Sciatic nerve (tissue), 2 donors: ENCODE results near the gene RAB3B. TPM values are rescaled to one million over a fixed set of nuclear protein-coding genes. Genes with fewer than 3 reads are reported as not detected.

Experiments used
- ATAC-seq: fragments of 200-7000 bp; cut with Tn5 transposase; one replicate; pipeline ENCODE4 v1.9.1; 2020; ENCODE audit warnings: mild to moderate bottlenecking, moderate library complexity
- DNase-seq: peaks from one replicate; pipeline ENCODE4 v3.0.0-alpha.2; 2020; ENCODE audit warnings: low spot score
- intact Hi-C: fragments of 100-400 bp; cut with DNase I; formaldehyde crosslinking; loops from one replicate; pipeline ENCODE4 v1.14.2; 2022
- total RNA-seq: library from RNA; stranded (reverse); fragmentation: NEBNext Ultra II Directional; extraction: Animal tissue kit (Norgen Biotek cat#: 25700); gene quantifications from one replicate; pipeline ENCODE4 v1.2.1, GENCODE V29; 2021
- donor health status: DM: no; HTN: no; CAD: no.
- donor health status: DM: no; HTN: no; CAD: no.

RAB3B gene
- total RNA-seq, 1 donor from 2014 or later = 0.22 TPM

DNA sequence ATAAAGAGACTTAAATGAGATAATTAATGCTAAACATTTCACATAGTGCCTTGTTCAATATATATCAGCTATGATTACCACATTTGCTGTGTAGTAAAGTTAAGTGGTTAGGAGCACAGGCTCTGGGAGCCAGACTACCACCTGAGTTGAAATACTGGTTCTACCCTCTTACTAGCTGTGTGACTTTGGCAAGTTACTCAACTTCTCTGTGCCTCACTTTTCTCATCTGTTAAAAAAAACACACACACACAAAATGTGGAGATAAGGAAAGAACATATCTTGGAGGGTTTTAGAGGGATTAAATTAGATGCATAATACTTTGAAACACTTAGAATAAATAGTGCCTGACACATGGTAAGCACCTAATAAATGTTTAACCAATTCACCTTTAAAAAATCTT is 60.2 kb downstream of the RAB3B start:
- DNase-seq (no peak), ATAC-seq (no peak)
- intact Hi-C loops = no loop called here

DNA sequence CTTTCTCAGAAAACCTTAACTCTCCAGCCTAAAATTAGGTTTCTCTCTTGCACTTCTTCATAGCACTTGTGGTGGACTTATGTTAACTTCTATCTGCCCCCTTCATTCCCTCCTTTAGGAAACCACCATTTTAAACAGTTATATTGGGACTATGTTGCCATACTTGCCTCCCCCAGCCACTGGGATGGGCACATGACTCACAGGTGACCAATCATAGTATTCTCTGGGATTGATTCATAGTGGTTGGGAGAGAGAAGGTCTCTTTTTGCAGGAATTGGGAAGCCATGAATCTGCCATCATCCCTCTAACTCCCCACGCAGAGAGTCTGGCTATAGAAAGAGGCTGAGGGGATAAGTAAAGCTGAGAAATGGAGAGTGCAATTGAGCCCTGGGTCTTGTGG is 61.6 kb downstream of the RAB3B start:
- intact Hi-C loops = no loop called here
- ATAC-seq (no peak), DNase-seq (no peak)

DNA sequence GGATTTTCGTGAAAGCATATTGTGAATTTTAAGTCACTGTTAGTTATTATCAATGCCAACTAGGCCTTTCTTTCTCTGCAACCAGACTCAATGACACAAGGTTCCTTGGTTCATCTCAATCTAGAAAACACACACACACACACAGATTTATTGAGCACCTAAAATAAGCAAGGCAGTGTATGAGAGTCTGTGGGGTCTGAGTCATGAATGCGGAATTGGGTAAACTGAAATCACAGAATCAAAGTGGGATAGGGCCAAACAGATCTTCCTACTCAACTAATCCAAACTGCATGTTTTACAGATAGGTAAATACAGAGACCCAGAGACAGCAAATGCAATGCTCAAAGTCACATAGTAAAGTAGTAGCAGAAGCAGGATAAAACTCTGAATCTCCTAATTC is 63.5 kb downstream of the RAB3B start:
- intact Hi-C loops = no loop called here
- DNase-seq (no peak), ATAC-seq (no peak)

DNA sequence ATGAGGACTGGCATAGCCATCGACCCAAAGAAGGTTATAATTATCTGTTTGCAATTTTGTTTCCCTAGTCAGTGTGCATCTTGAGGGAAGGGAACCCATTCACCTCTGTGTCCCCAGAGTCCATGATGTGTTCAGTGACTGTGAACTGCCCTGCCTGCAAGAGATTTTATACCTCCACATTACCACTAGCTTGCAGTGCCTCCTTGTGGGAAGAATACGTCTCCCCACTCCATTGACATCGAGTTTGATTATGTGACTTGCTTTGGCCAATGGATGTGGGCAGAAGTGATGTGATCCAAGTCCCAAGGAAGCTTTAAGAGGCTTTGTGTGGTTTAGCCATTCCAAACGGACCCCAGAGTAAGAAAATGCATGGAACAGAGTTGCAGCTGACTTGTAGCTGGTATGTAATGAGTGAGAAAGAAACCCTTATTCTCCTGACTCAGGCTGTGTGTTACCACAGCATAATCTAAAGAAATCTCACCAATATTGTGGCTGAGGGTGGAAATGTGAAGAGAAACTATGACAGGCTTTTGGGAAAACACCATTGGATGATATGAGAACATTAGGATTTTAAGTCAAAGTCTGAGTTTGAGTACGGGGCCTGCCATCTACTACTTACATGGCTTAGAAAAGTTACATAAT is 64.2 kb downstream of the RAB3B start:
- DNase-seq (no peak), ATAC-seq (no peak)
- intact Hi-C loops = no loop called here

DNA sequence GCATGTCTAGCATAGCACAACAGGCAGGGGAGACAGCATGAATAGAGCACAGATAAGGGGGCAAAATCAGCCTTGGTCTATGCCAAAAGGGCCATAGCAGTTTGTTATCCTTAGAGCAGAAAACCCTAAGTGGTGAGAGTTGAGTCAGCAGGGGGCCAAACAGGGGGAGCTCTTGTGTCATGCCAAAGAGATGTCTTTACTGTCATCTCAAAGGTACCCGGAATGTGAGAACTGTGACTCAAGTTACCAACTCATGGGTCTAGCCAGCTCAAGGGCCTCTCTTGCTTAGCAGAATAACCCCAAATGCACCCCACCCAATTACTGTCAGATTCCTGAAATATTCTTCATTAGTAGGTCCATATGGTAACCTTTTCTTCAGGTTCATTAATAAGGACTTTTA is 66.0 kb downstream of the RAB3B start:
- DNase-seq = no peak
- no peak for ATAC-seq
- intact Hi-C loops = loop anchor here (5.0 kb wide), 1 partner anchor 1927 kb away; no protein-coding TSS in a partner anchor

DNA sequence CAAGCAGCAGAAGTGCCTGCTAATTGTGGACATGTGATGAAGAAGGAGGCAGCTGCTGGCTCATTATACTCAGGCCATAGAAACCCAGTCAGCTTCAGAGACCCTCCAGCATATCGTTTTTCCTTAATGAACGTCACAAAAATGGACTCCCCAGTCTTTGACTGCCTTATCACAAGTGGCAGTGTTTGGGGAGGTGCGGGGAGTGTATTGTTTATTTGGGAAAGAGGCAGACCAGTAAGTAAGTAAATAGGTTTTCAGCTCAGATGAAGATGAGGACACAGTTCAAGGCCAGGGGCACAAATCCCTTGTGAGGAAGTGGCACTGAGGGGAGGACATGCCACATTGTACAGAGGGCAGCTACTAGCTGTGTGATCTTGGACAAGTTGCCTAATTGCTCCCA is 68.5 kb downstream of the RAB3B start:
- no peak for DNase-seq
- intact Hi-C loops = loop anchor here (5.0 kb wide), 1 partner anchor 1925 kb away; no protein-coding TSS in a partner anchor
- ATAC-seq = no peak

DNA sequence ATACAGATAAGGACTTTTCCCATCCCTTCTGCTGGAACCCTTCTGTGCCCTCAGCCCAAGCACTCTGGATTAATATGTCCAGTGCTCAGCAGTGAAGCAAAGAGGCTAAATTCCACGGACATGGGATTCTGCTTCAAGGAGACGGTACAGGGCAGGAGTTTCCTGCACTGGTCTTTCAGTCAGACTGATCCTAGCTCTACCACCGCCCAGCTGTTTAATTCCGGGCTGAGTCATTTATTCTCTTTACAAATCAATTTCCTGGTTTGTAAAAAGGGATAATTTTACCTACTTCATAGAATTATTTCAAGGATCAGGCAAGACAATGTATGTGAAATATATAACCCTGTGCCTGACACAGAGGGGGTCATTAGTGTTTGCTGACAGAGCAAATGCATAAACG is 70.4 kb downstream of the RAB3B start:
- intact Hi-C loops = loop anchor here (5.0 kb wide), 1 partner anchor 1923 kb away; no protein-coding TSS in a partner anchor
- ATAC-seq = no peak
- DNase-seq = no peak

DNA sequence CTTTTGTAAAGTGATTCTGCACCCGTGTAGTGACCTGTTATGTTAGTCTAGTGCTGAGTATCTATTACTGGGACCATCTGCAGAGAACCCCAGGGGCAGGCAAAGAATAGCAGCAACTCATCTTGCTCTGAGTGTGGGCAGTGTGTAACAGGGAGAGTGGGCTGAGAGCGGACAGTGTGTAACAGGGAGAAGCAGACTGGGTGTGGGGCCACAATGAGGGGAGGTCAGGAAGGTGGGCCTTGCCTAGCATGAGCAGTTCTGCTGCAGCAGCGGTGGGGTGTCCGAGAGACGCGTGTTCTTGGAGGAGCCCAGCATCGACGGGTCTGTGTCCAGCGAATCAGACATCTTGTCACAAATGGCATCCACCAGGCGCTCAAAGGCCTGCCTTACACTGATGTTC is 70.8 kb downstream of the RAB3B start:
- intact Hi-C loops = loop anchor here (5.0 kb wide), 1 partner anchor 1922 kb away; no protein-coding TSS in a partner anchor
- DNase-seq (no peak), ATAC-seq (no peak)

DNA sequence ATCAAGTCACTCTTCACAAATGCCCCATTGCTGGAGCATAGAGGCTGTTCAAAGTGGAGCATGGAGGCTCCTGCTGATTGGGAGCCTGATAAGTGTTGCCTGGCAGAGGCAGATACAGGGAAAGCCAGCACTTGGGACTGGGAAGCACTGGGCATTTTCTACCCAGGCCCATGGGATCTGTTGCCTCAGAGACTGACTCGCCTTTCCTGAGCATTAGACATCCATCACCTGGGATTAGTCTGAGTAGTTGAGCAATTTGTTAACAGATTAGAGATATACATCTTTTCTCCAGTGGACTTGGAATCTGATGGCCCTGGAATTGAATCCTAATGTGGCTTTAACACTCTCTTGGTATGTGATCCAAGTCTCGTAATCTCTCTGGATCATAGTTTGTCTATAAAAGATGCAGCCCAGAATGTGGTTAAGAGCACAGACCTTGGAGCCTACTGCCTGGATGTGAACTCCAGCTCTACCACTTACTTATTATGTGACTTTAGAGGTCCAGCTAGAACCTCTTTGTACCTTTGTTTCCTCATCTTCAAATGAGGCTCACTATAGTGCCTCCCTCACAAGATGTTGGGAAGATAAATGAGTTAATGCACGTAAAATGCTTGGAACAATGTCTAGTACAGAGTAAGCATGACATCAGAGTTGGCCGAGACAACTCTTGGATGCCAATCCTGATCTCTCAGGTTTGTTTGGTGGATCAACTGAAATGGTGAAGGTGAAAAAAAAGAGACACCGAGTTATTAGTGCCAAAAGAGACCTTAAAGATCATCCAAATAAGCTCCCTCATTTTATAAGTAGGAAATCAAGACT is 73.7 kb downstream of the RAB3B start:
- ATAC-seq = no peak
- DNase-seq = no peak
- intact Hi-C loops = no loop called here

DNA sequence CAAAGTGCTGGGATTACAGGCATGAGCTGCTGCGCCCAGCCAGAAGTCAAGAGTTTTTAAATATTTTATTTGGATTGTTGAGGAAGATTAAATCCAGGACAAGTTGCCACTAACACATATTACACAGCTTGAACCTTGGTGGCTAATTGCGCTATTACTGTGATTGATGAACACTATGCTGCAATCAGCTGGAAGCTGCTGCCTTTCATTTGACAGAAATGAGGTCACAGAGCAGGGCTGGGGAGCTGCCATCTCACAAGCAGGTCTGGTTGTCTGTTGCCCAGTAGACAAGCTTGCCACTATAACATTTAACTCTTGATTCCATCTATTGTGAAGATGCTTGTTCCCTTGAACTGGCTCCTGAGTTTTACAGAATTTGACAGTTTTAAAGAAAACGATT is 74.5 kb downstream of the RAB3B start:
- intact Hi-C loops = no loop called here
- ATAC-seq = peak; percentile 45
- DNase-seq = no peak

DNA sequence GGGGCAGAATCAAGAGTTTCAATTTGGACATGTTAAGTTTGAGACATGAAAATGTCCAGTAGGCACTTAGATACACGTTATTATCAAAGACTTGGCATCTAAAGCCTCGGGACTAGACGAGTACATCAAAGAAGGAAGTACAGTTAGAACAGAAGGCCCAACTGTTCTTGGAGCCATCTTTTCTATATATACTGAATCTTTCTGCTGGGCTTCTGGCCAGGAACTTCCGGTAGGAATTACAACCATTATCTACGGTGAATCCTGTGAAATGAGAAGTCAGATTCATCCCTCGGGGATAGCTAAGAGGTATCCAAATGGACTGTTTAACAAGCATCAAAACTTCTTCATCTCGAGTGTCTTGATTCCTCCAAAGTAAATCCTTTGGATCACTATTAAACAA is 77.6 kb downstream of the RAB3B start:
- DNase-seq = no peak
- intact Hi-C loops = no loop called here
- no peak for ATAC-seq

DNA sequence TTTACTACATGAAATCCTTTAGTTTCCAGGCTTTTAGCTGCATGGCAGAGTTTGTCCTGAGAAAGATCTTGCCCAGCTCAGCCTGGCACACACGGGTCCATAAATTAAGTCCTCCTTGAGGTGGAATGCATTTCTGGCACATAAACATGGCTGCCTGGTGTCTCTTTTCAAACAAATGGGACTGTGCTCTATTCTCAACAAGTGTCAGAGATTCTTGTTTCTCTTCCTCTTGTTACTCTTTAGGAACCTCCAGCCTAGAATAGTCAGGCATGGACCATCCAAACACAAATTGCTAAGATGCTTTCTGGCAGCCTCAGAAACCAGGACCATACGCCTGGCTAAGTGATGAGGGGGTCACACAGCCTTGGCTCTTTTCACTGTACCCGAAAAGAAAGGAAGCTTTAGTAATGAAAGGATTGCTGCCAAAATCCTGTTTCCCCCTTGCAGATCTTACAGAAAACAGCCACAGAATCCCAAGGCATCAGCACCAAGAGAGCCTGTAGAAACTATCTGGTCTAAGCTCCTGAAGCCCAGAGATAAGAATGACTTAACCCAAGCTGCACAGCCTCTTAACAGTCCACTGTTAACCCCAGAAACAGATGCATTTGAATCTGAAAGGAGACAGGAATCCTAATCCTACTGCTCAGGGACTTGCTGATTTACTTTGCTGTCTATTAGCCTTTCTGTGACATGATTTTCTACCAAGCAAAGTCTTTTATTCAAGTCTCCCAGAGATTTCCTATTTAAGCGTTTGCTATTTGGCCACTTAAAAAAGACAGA is 80.1 kb downstream of the RAB3B start:
- no peak for ATAC-seq
- no peak for DNase-seq
- intact Hi-C loops = no loop called here

DNA sequence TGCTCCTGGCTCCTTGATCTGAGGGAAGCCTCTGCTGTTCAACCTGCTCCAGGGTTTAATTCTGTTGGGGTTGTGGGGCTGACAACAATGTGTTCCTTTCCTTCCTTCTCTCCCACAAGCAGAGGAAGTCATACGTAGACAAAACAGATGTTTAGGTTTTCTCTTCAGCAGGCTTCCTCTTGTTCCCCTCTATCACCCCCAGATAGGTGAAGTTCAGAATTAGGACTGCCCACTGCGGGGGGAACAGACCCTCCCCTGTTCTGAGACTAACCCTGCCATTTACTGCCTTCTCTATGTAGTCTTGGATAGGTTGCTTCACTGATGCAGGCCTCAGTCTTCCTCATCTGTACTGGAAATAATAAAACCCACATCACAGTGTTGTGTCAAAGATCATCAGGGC is 82.0 kb downstream of the RAB3B start:
- no peak for ATAC-seq
- intact Hi-C loops = no loop called here

DNA sequence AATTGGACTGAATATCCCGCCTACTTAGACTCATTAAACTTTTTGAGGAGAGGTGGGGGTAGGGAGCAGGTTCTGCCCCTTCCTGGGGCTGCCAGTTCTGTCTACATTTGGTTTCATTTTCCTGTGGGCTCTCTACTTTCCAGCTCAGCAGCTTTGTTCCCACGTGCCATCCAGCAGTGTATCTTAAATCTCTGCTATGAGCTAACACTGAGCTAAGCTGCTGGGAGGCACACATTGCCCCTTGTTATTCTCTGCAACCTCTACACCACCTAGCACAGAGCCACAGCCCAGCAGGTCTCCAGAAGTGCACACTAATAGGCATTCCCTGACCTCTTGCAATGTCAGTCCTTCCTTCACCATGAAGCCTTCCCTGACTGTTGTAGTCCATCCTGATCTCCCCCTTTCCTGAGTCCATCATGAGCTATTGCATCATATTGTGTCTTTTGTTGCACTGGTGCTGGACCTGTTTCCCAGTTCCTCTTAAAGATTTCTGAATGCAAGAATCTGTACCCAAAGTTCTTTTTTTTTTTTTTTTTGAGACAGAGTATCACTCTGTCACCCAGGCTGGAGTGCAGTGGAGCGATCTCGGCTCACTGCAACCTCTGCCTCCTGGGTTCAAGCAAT is 83.3 kb downstream of the RAB3B start:
- no peak for ATAC-seq
- no peak for DNase-seq
- intact Hi-C loops = no loop called here

More for the DNA sequence above, 82.0 kb downstream of the RAB3B start:
- no peak for DNase-seq

DNA sequence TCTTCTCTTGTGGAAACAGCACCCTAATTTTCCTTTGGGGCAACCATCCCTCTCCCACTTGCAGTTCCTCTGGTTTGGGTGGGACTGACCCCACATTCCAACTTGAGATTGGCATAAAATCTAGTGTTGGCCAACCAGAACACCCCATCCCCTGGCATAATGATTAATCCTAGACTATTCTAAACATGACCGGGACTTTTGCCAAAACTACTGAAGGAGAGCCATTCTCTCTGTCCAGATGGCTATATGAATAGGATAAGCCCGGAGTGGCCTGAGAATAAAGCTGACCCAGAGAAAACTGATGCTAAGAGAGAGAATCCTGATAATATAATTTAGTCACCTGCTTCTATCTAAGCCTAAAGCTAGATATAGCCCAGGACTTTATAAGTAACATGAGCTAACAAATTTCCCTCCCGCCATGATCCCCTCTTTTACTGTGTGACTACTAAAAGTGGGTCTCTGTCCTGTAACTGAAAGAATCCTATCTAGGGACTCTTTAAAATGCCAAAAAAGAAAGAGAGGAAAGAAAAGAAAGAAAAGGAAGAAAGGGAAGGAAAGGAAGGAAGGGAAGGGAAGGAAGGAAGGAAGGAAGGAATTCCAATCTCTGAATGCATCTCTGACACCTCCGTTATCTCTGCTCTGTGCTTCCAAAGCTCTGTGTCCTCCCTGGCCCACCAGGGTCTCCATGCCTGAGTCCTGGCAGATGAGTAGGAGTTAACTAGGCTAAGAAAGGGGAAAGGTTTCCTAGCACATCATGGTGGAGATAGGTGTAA is 84.0 kb downstream of the RAB3B start:
- intact Hi-C loops = no loop called here
- DNase-seq (no peak), ATAC-seq (no peak)

DNA sequence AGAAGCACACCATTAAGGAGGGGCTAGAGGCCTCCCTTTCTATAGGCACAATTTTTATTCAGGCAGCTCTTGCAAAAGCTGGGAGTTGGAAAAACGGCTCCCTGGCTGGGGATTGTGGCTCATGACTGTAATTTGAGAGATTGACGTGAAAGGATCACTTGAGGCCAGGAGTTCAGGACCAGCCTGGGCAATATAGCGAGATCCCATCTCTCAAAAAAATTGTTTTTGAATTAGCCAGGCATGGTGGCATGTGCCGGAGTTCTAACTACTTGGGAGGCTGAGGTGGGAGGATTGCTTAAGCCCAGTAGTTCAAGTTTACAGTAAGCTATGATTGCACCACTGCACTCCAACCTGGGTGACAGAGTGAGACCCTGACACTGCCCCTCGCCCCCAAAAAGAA is 88.0 kb downstream of the RAB3B start:
- ATAC-seq (no peak), DNase-seq (no peak)
- intact Hi-C loops = no loop called here

DNA sequence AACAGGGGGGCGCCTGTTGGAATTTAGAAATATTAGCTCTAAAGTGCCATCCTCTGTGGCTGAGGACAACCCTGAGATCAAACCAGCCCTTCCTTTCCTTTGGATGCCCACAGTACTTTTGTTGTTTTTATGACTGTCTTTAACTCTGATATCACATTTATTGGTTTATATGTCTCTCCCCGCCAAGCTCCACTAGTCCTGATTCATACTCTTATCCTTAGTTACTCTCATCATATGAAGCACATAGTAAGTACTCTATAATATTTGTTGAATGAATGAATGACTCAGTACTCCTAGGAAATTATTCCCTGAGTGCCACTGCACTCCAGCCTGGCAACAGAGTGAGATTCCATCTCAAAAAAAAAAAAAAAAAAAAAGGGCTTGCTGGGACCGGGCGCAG is 89.3 kb downstream of the RAB3B start:
- no peak for ATAC-seq
- intact Hi-C loops = no loop called here

DNA sequence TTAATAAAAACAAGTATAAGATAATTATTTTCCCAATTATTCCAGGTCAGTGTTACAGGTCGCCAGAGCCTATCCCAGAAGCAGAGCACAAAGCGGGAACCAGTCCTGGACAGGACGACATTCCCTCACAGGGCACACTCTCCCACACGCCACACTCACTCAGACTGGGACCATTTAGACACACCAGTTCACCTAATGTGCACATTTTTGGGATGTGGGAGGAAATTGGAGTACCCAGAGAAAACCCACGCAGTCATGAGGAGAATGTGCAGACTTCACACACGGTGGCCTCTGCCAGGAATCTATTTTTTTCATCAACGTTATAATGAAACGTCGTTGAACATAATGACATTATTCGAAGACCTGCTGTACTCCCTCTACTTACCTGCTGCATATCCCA is 91.5 kb downstream of the RAB3B start:
- intact Hi-C loops = no loop called here
- ATAC-seq (no peak), DNase-seq (no peak)

More for the DNA sequence above, 89.3 kb downstream of the RAB3B start:
- DNase-seq = no peak
